Trophoblast cell (in vitro differentiated cells and primary cell): Measurements from ENCODE around the gene PATE2.

ENCODE experiments used
- DNase-seq, 2 donors: peaks; one replicate each; pipeline ENCODE4 v3.0.0-alpha.2; 2016
- H2AFZ ChIP-seq: 2 replicates; pipeline ENCODE4 v1.6.1; 2013; ENCODE audit warnings: low read length, moderate library complexity, mild to moderate bottlenecking; ENCODE audit not compliant: insufficient read depth, poor library complexity
- H2AK5ac ChIP-seq: 2 replicates; pipeline ENCODE4 v1.6.1; 2013; ENCODE audit warnings: mild to moderate bottlenecking, low read length
- H2BK120ac ChIP-seq: 2 replicates; pipeline ENCODE4 v1.6.1; 2013; ENCODE audit warnings: low read length, mild to moderate bottlenecking, moderate library complexity; ENCODE audit not compliant: insufficient read depth, poor library complexity
- H2BK12ac ChIP-seq: 2 replicates; pipeline ENCODE4 v1.6.1; 2013; ENCODE audit warnings: mild to moderate bottlenecking, low read length, moderate library complexity
- H2BK5ac ChIP-seq: 2 replicates; pipeline ENCODE4 v1.6.1; 2013; ENCODE audit warnings: low read length, low read depth, moderate library complexity, mild to moderate bottlenecking; ENCODE audit not compliant: poor library complexity
- H3K14ac ChIP-seq: 2 replicates; pipeline ENCODE4 v1.6.1; 2013; ENCODE audit warnings: mild to moderate bottlenecking, low read length
- H3K18ac ChIP-seq: 2 replicates; pipeline ENCODE4 v1.6.1; 2013; ENCODE audit warnings: mild to moderate bottlenecking, low read length
- H3K23ac ChIP-seq: 2 replicates; pipeline ENCODE4 v1.6.1; 2013; ENCODE audit warnings: low read length
- H3K27ac ChIP-seq: 2 replicates; pipeline ENCODE4 v1.5.1; 2013; ENCODE audit warnings: low read depth, mild to moderate bottlenecking, inconsistent platforms, low read length, moderate library complexity
- H3K27me3 ChIP-seq: 2 replicates; pipeline ENCODE4 v1.6.1; 2013; ENCODE audit warnings: inconsistent platforms, mild to moderate bottlenecking, low read length, moderate library complexity; ENCODE audit not compliant: insufficient read depth
- H3K36me3 ChIP-seq, 2 experiments: 1 replicate in 1 of 2; 2 replicates in 1 of 2; pipeline ENCODE4 v1.6.1; 2013; ENCODE audit warnings: low read length in 2 of 2, mild to moderate bottlenecking in 2 of 2, moderate library complexity in 1 of 2; ENCODE audit not compliant: insufficient read depth in 2 of 2, control insufficient read depth in 1 of 2
- H3K4ac ChIP-seq: 2 replicates; pipeline ENCODE4 v1.6.1; 2013; ENCODE audit warnings: low read depth, mild to moderate bottlenecking, low read length, moderate library complexity
- H3K4me1 ChIP-seq, 2 experiments: 1 replicate in 1 of 2; 2 replicates in 1 of 2; pipeline ENCODE4 v1.6.1; 2013; ENCODE audit warnings: low read length in 2 of 2, mild to moderate bottlenecking in 2 of 2, moderate library complexity in 1 of 2; ENCODE audit not compliant: insufficient read depth in 2 of 2, control insufficient read depth in 1 of 2
- H3K4me2 ChIP-seq: 2 replicates; pipeline ENCODE4 v1.6.1; 2013; ENCODE audit warnings: inconsistent platforms, mild to moderate bottlenecking, low read length, moderate library complexity
- H3K4me3 ChIP-seq: 2 replicates; pipeline ENCODE4 v1.5.1; 2013; ENCODE audit warnings: mild to moderate bottlenecking, low read depth, low read length, inconsistent platforms
- H3K79me1 ChIP-seq: one replicate; pipeline ENCODE4 v1.6.1; 2013; ENCODE audit warnings: low read length
- H3K79me2 ChIP-seq: 2 replicates; pipeline ENCODE4 v1.6.1; 2013; ENCODE audit warnings: low read length, mild to moderate bottlenecking; ENCODE audit not compliant: control insufficient read depth, insufficient read depth, poor library complexity
- H3K9ac ChIP-seq: 2 replicates; pipeline ENCODE4 v1.6.1; 2013; ENCODE audit warnings: mild to moderate bottlenecking, low read length
- H3K9me3 ChIP-seq: 2 replicates; pipeline ENCODE4 v1.6.1; 2013; ENCODE audit warnings: low read depth, mild to moderate bottlenecking, control low read depth, inconsistent platforms, low read length; ENCODE audit not compliant: insufficient read depth
- H4K12ac ChIP-seq: 2 replicates; pipeline ENCODE4 v1.6.1; 2013; ENCODE audit warnings: low read depth, mild to moderate bottlenecking, low read length, moderate library complexity
- H4K8ac ChIP-seq: 2 replicates; pipeline ENCODE4 v1.6.1; 2013; ENCODE audit warnings: low read depth, mild to moderate bottlenecking, low read length, moderate library complexity
- H4K91ac ChIP-seq: one replicate; pipeline ENCODE4 v1.6.1; 2013; ENCODE audit warnings: low read depth, mild to moderate bottlenecking, low read length, moderate library complexity
- WGBS: extraction: QIAGEN DNeasy Blood & Tissue Kit; methylation state at CpG from one replicate; pipeline ENCODE4 v1.1.7; 2013; ENCODE audit warnings: missing lambda C conversion rate; ENCODE audit not compliant: insufficient read length, insufficient coverage; ENCODE audit errors: extremely low coverage; 5-methylcytosine and 5-hydroxymethylcytosine counted together

PATE2 gene

DNA sequence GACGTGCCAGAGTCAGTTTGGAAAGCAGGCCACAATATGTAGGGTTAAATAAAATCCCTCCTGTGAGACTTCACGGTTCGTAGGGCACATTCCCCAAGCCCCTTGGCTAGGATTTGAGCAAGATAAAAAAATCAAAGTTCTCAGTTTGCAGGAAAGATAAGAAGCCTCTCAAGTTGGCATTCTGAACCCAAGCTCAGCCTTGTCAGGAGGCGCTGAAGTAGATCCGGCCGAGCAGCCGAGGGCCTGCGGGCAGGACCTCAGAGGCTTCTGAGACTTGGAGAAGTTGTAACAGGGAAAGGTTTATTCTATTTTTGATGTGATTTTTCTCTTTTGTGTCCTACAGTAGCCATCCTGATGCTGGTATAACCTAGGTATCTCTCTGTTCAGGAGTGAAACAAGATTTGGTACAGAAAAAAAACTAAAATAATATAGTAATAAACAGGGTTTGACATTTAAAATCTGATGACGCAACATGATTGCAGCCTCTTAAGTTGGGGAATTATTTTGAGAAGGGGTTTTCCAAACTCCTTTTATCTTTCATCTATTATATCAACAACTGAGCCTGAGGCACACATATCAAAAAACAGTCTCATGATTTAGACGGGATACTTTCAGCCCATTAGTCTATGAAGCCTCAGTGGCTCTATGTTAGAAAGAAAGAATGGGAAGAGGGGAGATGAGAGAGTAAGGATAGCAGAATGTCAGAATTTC, 10.1 kb downstream of the PATE2 start:
- H3K9ac ChIP-seq = no peak overlapping the region
- no peaks in the 10 kb centered on the region for H3K79me1 ChIP-seq
- H3K4me1 ChIP-seq = no peaks in the 10 kb centered on the region
- no peak overlapping the region for H2AFZ ChIP-seq
- no peak overlapping the region for H3K18ac ChIP-seq
- H4K12ac ChIP-seq = no peak overlapping the region
- H3K14ac ChIP-seq = no peak overlapping the region
- H2BK120ac ChIP-seq = no peak overlapping the region
- H2AK5ac ChIP-seq = no peak overlapping the region
- WGBS = no CpG with 5 or more reads among the region's 10 CpGs
- no peak overlapping the region for H2BK5ac ChIP-seq
- H3K27me3 ChIP-seq = no peaks in the 10 kb centered on the region
- no peak overlapping the region for H4K8ac ChIP-seq
- no peak overlapping the region for H3K4me2 ChIP-seq
- no peaks in the 10 kb centered on the region for H3K9me3 ChIP-seq
- DNase-seq = no peak
- no peak overlapping the region for H3K27ac ChIP-seq
- H3K36me3 ChIP-seq = no peaks in the 10 kb centered on the region
- no peak overlapping the region for H4K91ac ChIP-seq
- no peak overlapping the region for H3K4me3 ChIP-seq
- H2BK12ac ChIP-seq = no peak overlapping the region
- no peak overlapping the region for H3K23ac ChIP-seq
- H3K79me2 ChIP-seq = no peaks in the 10 kb centered on the region
- no peak overlapping the region for H3K4ac ChIP-seq

GRCh38 chr11:125766251-125766650, 12.4 kb downstream of the PATE2 start:
- no peak overlapping the region for H2AK5ac ChIP-seq
- no peak overlapping the region for H2BK12ac ChIP-seq
- no peaks in the 10 kb centered on the region for H3K4me1 ChIP-seq
- H2BK120ac ChIP-seq = no peak overlapping the region
- no peak overlapping the region for H4K8ac ChIP-seq
- no peak overlapping the region for H2AFZ ChIP-seq
- no peaks in the 10 kb centered on the region for H3K9me3 ChIP-seq
- no peak overlapping the region for H2BK5ac ChIP-seq
- no peak overlapping the region for H3K9ac ChIP-seq
- no peak overlapping the region for H4K91ac ChIP-seq
- no peak overlapping the region for H3K18ac ChIP-seq
- no peak overlapping the region for H3K27ac ChIP-seq
- no peaks in the 10 kb centered on the region for H3K79me2 ChIP-seq
- WGBS = no CpG with 5 or more reads among the region's 1 CpG
- no peaks in the 10 kb centered on the region for H3K79me1 ChIP-seq
- no peaks in the 10 kb centered on the region for H3K27me3 ChIP-seq
- no peak for DNase-seq
- H3K4ac ChIP-seq = no peak overlapping the region
- H3K36me3 ChIP-seq = no peaks in the 10 kb centered on the region
- no peak overlapping the region for H3K4me3 ChIP-seq
- H3K14ac ChIP-seq = no peak overlapping the region
- H4K12ac ChIP-seq = no peak overlapping the region
- no peak overlapping the region for H3K23ac ChIP-seq
- H3K4me2 ChIP-seq = no peak overlapping the region

- WGBS = no CpG with 5 or more reads among the region's 2 CpGs
- Histone ChIP-seq H3K79me2 (no peaks in the 10 kb centered on the region), H2AK5ac (no peak overlapping the region), H2BK12ac (no peak overlapping the region), H3K4ac (no peak overlapping the region), H4K91ac (no peak overlapping the region), H3K9me3 (no peaks in the 10 kb centered on the region), H3K36me3 (no peaks in the 10 kb centered on the region), H3K4me3 (no peak overlapping the region), H3K79me1 (no peaks in the 10 kb centered on the region), H4K12ac (no peak overlapping the region), H3K27me3 (no peaks in the 10 kb centered on the region), H3K27ac (no peak overlapping the region), H2BK5ac (no peak overlapping the region), H2AFZ (no peak overlapping the region), H3K4me2 (no peak overlapping the region), H3K14ac (no peak overlapping the region), H3K18ac (no peak overlapping the region), H3K23ac (no peak overlapping the region), H3K9ac (no peak overlapping the region), H2BK120ac (no peak overlapping the region), H3K4me1 (no peaks in the 10 kb centered on the region), H4K8ac (no peak overlapping the region)
- no peak for DNase-seq
Observed at GRCh38 chr11:125763483-125763882, 15.1 kb downstream of the PATE2 start.

DNA sequence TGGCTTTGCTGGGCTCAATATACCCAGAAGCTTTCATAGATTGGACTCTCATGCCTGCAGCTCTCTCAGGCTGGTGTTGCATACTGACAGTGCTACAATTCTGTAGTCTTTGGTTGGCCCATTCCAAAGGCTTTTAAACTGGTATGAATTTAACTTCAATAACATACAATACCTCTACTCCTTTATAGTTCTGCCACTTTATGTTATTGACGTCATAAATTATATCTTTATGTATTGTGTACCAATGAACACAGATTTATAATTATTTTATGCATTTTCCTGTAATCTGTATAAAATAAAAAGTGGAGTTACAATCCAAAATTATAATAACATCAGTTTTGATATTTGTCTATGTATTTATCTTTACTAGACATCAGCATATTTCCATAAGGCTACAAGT, 16.2 kb downstream of the PATE2 start:
- Histone ChIP-seq H2BK120ac (no peak overlapping the region), H3K9ac (no peak overlapping the region), H3K14ac (no peak overlapping the region), H3K27me3 (no peaks in the 10 kb centered on the region), H3K4me3 (no peak overlapping the region), H4K8ac (no peak overlapping the region), H3K4me2 (no peak overlapping the region), H3K9me3 (no peaks in the 10 kb centered on the region), H3K23ac (no peak overlapping the region), H2AFZ (no peak overlapping the region), H3K79me2 (no peaks in the 10 kb centered on the region), H3K4me1 (no peaks in the 10 kb centered on the region), H2AK5ac (no peak overlapping the region), H2BK12ac (no peak overlapping the region), H4K91ac (no peak overlapping the region), H2BK5ac (no peak overlapping the region), H3K27ac (no peak overlapping the region), H3K18ac (no peak overlapping the region), H4K12ac (no peak overlapping the region), H3K36me3 (no peaks in the 10 kb centered on the region), H3K79me1 (no peaks in the 10 kb centered on the region), H3K4ac (no peak overlapping the region)
- WGBS = no CpG with 5 or more reads among the region's 1 CpG
- no peak for DNase-seq
